Fibroblast of peridontal ligament (primary cell): ENCODE data around the gene ATXN1L.
A peak's percentile ranks its signal among the peaks of the same experiment; 100 is the strongest.
"Not testable (repeated sequence)": the region's sequence is repeated elsewhere in the genome, so short reads cannot be mapped to it uniquely, and the experiment has no call there.

Source experiments
- DNase-seq: peaks from one replicate; pipeline ENCODE4 v3.0.0-alpha.2; 2010; ENCODE audit errors: extremely low read depth

The ATXN1L gene, protein sequence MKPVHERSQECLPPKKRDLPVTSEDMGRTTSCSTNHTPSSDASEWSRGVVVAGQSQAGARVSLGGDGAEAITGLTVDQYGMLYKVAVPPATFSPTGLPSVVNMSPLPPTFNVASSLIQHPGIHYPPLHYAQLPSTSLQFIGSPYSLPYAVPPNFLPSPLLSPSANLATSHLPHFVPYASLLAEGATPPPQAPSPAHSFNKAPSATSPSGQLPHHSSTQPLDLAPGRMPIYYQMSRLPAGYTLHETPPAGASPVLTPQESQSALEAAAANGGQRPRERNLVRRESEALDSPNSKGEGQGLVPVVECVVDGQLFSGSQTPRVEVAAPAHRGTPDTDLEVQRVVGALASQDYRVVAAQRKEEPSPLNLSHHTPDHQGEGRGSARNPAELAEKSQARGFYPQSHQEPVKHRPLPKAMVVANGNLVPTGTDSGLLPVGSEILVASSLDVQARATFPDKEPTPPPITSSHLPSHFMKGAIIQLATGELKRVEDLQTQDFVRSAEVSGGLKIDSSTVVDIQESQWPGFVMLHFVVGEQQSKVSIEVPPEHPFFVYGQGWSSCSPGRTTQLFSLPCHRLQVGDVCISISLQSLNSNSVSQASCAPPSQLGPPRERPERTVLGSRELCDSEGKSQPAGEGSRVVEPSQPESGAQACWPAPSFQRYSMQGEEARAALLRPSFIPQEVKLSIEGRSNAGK

DNA sequence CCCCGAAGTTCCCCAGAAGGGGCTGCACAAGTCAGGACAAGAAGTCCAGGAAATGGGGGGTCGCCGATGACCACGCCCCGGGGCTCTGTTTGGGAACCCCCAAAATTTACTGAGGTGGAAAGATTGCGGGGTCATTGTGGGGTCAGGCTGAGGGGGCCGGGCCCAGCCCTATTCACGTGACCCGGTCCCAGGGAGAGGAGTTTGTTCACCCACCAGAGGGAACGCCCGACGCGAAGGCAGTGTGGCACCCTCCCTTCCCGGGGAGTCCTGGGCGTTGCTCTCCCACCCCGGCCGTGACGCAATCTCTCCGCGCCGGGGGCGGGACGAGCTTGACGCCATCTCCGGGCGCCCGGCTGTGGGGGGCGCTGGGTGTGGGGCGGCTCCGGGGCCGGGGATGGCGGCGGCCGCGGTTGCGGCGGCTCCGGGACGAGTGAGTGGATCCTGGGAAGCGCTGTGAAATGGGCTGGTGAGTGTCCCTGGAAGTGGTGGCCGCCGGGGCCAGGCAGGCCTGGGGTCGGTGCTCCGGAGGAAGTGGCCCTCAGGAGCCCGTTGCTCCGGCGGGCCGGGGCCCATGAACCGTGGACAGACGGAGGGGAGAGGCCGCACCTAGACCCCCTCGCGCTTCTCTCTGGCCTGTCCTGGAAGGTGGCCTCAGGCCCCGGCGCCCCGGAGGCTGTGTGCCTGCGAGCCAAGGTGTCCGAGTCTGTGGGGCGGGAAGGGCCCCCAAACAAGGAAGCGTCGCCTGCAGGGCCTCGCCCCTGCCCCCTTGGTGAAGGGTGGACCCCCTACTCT lies at the start of gene ATXN1L:
ATXN1L (plus strand) TSS at position 338 of the 792 bp plus-strand sequence. CDS start 3,765 bp downstream, outside the sequence.
- DNase-seq: peak; percentile 90

- DNase-seq: no peak
Measured at GRCh38 chr16:71796501-71797097, 49.2 kb upstream of the ATXN1L start.

GRCh38 chr16:71803305-71803690 lies 42.5 kb upstream of the ATXN1L start:
- DNase-seq: no peak

DNA sequence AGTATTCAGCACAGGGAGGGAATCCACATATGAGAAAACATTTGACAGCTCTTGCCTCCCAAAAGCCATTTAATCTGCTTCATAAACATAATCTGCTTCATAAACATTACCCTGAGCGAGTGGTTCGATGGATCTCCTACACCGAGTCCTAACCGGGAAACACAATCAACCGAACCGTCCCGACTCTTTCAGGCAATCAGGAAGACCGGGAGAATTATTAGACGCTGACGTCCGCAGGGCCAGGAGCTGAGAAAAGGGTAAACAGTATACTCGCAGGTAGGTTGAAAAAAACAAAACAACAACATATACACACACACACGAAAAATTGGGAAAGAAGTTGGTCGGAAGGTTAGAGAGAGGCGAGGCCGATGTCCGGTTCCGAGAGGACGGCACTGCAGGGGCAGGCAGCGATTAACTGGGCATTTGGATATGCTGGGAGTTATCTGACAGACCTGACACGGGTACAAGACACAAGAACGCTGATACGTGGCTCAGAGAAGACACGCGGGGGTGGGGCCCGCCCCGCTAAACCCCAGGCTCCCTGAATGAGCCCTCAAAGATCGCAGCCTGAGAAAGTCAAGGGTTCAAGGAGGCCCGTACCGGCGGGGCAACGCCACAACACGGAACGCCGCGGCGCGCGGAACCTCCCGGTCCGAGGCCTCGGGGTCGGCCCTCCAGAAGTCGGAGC lies 37.7 kb upstream of the ATXN1L start:
- DNase-seq: peak; percentile 30

GRCh38 chr16:71808593-71809459 lies 37.0 kb upstream of the ATXN1L start, which contains the start of gene AP1G1:
Gene AP1G1 (minus strand): TSS chr16:71808834. CDS start chr16:71789479, 19,355 bp downstream.
- DNase-seq: peak; percentile 98

DNA sequence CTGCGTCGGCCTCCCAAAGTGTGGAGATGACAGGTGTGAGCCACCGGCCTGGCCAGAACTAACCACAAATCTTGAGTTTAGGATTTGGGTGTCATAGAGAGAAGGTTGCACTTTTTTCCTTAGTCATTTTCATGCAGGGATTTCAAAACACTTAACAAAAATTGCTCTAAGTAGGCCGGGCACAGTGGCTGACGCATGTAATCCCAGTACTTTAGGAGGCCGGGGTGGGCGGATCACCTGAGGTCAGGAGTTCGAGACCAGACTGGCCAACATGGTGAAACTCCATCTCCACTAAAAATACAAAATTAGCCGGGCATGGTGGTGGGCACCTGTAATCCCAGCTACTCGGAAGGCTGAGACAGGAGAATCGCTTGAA lies 35.6 kb upstream of the ATXN1L start:
- DNase-seq: not testable (repeated sequence)

GRCh38 chr16:71811261-71811803 lies 34.4 kb upstream of the ATXN1L start:
- peak; percentile 35 for DNase-seq

DNA sequence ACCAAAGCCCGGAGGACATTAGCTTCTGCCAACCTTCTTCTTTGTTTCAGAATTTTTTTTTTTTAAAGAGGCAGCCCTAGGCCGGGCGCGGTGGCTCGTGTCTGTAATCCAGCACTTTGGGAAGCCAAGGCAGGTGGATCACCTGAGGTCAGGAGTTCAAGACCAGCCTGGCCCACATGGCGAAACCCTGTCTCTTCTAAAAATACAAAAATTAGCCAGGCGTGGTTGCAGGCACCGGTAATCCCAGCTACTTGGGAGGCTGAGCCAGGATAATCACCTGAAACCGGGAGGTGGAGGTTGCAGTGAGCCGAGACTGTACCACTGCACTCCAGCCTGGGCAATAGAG lies 28.6 kb upstream of the ATXN1L start:
- DNase-seq: not testable (repeated sequence)

DNA sequence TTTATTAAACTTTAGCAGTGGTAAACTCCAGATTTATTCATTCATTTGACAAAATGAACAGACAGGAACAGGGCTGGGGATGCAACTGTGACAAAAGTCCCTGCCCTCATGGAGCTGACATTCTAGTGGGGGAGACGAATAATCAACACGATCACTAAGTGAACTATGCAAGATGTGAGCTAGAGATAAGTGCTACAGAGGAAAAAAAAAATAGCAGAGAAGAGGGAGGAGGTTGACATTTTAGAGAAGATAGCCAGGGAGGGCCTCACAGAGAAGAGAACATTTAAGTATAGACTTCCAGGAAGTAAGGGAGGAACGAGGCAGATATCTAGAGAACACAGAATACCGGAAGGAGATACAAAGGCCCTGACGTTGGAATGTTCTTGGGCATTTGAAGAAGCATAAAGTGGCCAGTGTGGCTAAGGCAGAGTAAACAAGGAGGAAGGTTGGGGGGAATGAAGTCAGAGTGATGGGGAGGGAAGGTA lies 19.2 kb upstream of the ATXN1L start:
- no peak for DNase-seq

GRCh38 chr16:71830359-71830758 lies 15.4 kb upstream of the ATXN1L start:
- DNase-seq: no peak

DNA sequence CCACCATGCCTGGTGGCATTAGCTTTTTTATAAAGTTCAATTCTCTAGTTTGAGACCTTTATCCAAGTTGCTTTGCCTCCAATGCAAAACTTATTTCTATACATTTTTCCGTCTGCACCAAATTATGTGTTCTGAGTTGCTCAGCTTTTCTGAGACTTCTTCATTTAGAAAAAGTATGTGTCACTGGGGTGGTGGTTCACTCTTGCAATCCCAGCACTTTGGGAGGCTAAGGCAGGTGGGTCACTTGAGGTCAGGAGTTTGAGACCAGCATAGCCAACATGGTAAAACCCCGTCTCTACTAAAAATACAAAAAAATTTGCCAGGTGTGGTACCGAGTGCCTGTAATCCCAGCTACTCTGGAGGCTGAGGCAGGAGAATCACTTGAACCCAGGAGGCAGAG lies 14.1 kb upstream of the ATXN1L start:
- not testable (repeated sequence) for DNase-seq

DNA sequence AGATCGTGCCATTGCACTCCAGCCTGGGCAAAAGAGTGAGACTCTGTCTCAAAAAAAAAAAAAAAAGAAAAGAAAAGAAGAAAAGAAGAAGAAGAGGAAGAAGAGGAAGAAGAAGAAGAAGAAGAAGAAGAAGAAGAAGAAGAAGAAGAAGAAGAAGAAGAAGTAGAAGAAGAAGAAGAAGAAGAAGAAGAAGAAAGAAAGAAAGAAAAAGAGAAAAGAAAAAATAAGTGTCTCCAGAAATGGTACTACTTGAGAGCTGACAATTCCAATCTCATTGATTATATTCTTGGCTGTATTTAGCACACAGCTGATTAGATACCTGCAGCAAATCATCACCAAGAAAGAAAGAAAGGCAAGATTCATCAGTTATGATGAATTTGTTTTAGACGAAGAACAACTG lies 13.7 kb upstream of the ATXN1L start:
- not testable (repeated sequence) for DNase-seq

GRCh38 chr16:71834291-71834690 lies 11.5 kb upstream of the ATXN1L start:
- no peak for DNase-seq

DNA sequence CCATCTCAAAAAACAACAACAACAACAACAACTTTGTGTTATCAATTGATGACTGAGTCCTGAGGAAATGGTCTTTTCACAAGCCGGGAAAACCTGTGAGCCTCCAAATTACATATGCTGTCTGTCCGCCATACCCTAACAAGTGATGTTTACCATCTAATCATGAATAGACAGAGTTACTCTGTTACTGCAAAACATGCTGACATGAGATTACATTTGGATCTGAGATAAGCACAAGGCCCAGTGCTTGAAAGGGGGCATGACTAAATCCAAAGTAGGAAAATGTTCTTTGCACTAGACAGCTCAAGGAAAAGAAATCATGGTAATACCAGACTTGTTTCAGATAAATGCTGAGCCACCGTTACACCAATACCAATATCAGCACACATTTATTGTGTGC lies 8.6 kb upstream of the ATXN1L start:
- DNase-seq: no peak

DNA sequence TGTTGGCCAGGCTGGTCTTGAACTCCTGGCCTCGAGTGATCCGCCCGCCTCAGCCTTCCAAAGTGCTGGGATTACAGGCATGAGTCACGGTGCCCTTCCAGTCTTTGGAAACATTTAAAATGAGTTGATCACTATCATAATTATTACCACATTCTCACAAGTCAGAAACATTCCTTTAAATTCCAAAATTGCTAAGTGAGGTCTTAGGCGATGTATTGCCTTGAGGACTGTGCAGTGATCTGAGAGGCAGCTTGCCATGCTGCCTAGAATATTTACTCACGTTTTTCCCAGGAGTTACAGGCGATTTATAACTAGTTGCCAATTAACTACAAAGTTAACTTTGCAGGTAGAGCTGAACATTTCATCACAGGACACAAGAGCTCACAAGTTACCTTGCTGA lies 5.7 kb upstream of the ATXN1L start:
- DNase-seq: peak; percentile 78

DNA sequence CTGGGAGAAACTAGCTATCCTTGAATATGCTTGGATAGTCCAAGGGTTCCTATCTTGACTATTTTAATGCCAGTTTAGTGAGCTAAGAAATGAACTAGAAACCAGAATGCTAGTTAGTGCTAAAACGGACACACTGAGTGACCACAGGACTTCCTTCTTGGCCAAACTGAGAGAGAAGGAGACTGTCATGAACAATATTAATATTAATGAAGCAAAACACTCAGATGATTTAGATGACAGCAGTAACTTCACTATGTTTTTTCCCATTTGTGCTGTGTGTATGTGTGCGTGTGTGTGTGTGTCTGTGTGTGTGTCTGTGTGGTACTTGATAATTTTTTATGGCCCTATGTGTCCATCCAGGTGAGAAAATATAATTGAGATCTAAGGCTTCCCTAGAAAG lies 2.2 kb upstream of the ATXN1L start:
- no peak for DNase-seq

DNA sequence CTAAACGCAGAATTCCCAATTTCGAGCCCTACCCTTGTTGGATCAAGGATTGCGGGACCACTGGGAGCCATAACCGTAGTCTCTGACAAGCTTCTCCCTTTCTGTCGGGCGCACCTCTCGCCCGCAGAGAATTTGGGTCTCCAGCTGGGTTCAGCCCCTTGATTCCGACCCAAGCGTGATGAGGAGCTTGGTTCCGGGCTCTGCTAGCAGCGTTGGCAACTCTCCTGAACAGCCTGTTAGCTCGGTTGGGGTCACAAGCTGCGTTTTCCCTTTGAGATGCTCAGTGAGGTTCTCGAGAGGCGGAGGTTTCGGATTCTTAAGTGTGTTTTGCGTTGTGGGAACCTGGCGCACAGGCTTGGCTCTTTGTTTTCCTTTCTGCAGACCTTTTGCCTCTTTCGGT lies 655 bp downstream of the ATXN1L start:
- peak; percentile 31 for DNase-seq

GRCh38 chr16:71847096-71847495 lies 1.3 kb downstream of the ATXN1L start:
- DNase-seq: no peak

GRCh38 chr16:71848622-71849021 lies 2.8 kb downstream of the ATXN1L start:
- DNase-seq: no peak

DNA sequence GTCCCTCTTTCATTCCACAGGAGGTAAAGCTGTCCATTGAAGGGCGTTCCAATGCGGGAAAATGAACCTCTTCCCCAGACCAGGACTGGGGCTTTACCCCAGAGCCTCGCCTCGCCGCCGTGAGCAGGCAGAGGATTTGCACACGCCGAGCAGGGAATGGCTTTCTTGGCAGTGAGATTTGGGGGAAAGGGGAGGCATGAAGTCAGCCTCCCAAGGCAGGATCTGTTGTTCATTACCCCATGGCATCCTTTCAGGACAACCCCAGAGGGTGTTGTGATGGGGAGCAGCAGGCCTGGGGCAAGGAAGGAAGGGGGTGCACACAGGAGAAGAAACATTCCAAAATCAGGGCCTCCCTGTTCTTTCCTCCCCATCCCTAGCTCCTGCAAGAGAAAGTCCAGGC lies 6.0 kb downstream of the ATXN1L start:
- no peak for DNase-seq
